ENCODE data around the gene TGFB1. TPM values are rescaled to one million over a fixed set of nuclear protein-coding genes. Genes with fewer than 3 reads are reported as not detected.

Gene TGFB1
- polyA plus RNA-seq, 1 donor from 2014 or later = not detected

GRCh38 chr19:41391618-41392017 lies 37.9 kb upstream of the TGFB1 start:
- Histone ChIP-seq H3K36me3 (ENCODE audit: insufficient read depth, low read length) (no peaks in the 10 kb centered on the region), H3K9ac (ENCODE audit: low read length) (no peak overlapping the region), H4K20me1 (ENCODE audit: insufficient read depth) (no peaks in the 10 kb centered on the region), H2AFZ (ENCODE audit: low read depth, low read length) (no peak overlapping the region), H3K9me3 (ENCODE audit: low read length) (no peaks in the 10 kb centered on the region), H3F3A (ENCODE audit: insufficient read depth, low read length, poor library complexity, severe bottlenecking) (no peaks in the 10 kb centered on the region), H3K79me2 (replicated peaks; ENCODE audit: insufficient read depth, low read length) (no peaks in the 10 kb centered on the region), H3K27me3 (ENCODE audit: insufficient read depth, low read depth, low read length) (no peaks in the 10 kb centered on the region), H3K4me3 (ENCODE audit: low read length) (no peak overlapping the region), H3K4me2 (ENCODE audit: low read length) (no peak overlapping the region), H3K9me2 (ENCODE audit: insufficient read depth, low read length) (no peaks in the 10 kb centered on the region), H3K27ac (ENCODE audit: low read length) (no peak overlapping the region)
- no peak for TF ChIP-seq RAD21 (conservative IDR thresholded peaks at IDR 0.05)
- no peak for TF ChIP-seq TAF1 (IDR thresholded peaks at IDR 0.05; ENCODE audit: low read depth)
- no peak for TF ChIP-seq EZH2 (IDR thresholded peaks at IDR 0.05; ENCODE audit: borderline replicate concordance, insufficient read depth, low read length, poor library complexity, severe bottlenecking)
- no peak for TF ChIP-seq MXI1 (conservative IDR thresholded peaks at IDR 0.05; ENCODE audit: poor library complexity, severe bottlenecking)
- no peak for TF ChIP-seq CTCF (IDR thresholded peaks at IDR 0.05; ENCODE audit: poor library complexity, severe bottlenecking)
- TF ChIP-seq SMC3 (conservative IDR thresholded peaks at IDR 0.05; ENCODE audit: poor library complexity) = no peak

GRCh38 chr19:41386442-41386841 lies 32.7 kb upstream of the TGFB1 start:
- Histone ChIP-seq H3K4me3 (ENCODE audit: low read length) (no peak overlapping the region), H3F3A (ENCODE audit: insufficient read depth, low read length, poor library complexity, severe bottlenecking) (no peaks in the 10 kb centered on the region), H3K4me2 (ENCODE audit: low read length) (no peak overlapping the region), H4K20me1 (ENCODE audit: insufficient read depth) (no peaks in the 10 kb centered on the region), H3K9ac (ENCODE audit: low read length) (no peak overlapping the region), H3K27ac (ENCODE audit: low read length) (no peak overlapping the region), H3K36me3 (ENCODE audit: insufficient read depth, low read length) (no peaks in the 10 kb centered on the region), H3K9me2 (ENCODE audit: insufficient read depth, low read length) (no peaks in the 10 kb centered on the region), H3K9me3 (ENCODE audit: low read length) (no peaks in the 10 kb centered on the region), H3K27me3 (ENCODE audit: insufficient read depth, low read depth, low read length) (no peaks in the 10 kb centered on the region), H2AFZ (ENCODE audit: low read depth, low read length) (no peak overlapping the region), H3K79me2 (replicated peaks; ENCODE audit: insufficient read depth, low read length) (no peaks in the 10 kb centered on the region)
- no peak for TF ChIP-seq TAF1 (IDR thresholded peaks at IDR 0.05; ENCODE audit: low read depth)
- TF ChIP-seq RAD21 (conservative IDR thresholded peaks at IDR 0.05) = no peak
- no peak for TF ChIP-seq EZH2 (IDR thresholded peaks at IDR 0.05; ENCODE audit: borderline replicate concordance, insufficient read depth, low read length, poor library complexity, severe bottlenecking)
- TF ChIP-seq CTCF (IDR thresholded peaks at IDR 0.05; ENCODE audit: poor library complexity, severe bottlenecking) = no peak
- TF ChIP-seq EP300 (conservative IDR thresholded peaks at IDR 0.05; ENCODE audit: poor library complexity, severe bottlenecking) = no peak
- no peak for TF ChIP-seq MXI1 (conservative IDR thresholded peaks at IDR 0.05; ENCODE audit: poor library complexity, severe bottlenecking)
- no peak for TF ChIP-seq REST (IDR thresholded peaks at IDR 0.05; ENCODE audit: borderline replicate concordance)
- no peak for TF ChIP-seq SMC3 (conservative IDR thresholded peaks at IDR 0.05; ENCODE audit: poor library complexity)
- TF ChIP-seq POLR2AphosphoS5 (IDR thresholded peaks at IDR 0.05) = no peak

Measured in neural cell (in vitro differentiated cells).